Stomach (tissue), 9 donors: ENCODE results near the gene WNT6. TPM values are rescaled to one million over a fixed set of nuclear protein-coding genes. Genes with fewer than 3 reads are reported as not detected.

ENCODE experiments used
- DNase-seq, 2 donors: peaks; one replicate each; pipeline versions ENCODE4 v3.0.0 to v3.0.0-alpha.2; 2013 to 2019
- H3K27ac ChIP-seq, 5 donors: fragments of 200-600 bp in 4 of 5; sonication (generic) in 4 of 5; one replicate each; pipeline ENCODE4 v1.5.1; 2013 to 2019; ENCODE audit warnings: mild to moderate bottlenecking in 1 of 5, moderate library complexity in 1 of 5
- H3K27me3 ChIP-seq, 3 donors: fragments of 200-600 bp; sonication (generic); one replicate each; pipeline ENCODE4 v1.5.1; 2017 to 2019; ENCODE audit warnings: mixed run types in 1 of 3
- H3K36me3 ChIP-seq, 4 donors: fragments of 200-600 bp; sonication (generic); 1 replicate in 3 of 4; 2 replicates in 1 of 4; pipeline ENCODE4 v1.5.1; 2016 to 2019
- H3K4me1 ChIP-seq, 4 donors: fragments of 200-600 bp; sonication (generic); one replicate each; pipeline ENCODE4 v1.5.1; 2016 to 2019
- H3K4me3 ChIP-seq, 4 donors: fragments of 200-600 bp; sonication (generic) in 3 of 4; one replicate each; pipeline ENCODE4 v1.5.1; 2016 to 2019; ENCODE audit warnings: mild to moderate bottlenecking in 1 of 4
- H3K9me3 ChIP-seq, 4 donors: fragments of 200-600 bp; sonication (generic); one replicate each; pipeline ENCODE4 v1.5.1; 2016 to 2019
- CTCF ChIP-seq, 7 experiments: fragments of 450-650 bp in 4 of 7; fragments of 200-600 bp in 3 of 7; sonication (generic) in 3 of 7; IDR thresholded peaks; one replicate each; pipeline ENCODE4 v1.5.1; 2016 to 2019; ENCODE audit warnings: antibody characterized with exemption in 7 of 7, control low read depth in 2 of 7, mild to moderate bottlenecking in 1 of 7
- EP300 ChIP-seq: sonication (generic); formaldehyde crosslinking; IDR thresholded peaks from one replicate; pipeline ENCODE4 v1.6.1; 2017; ENCODE audit warnings: antibody characterized with exemption
- POLR2A ChIP-seq, 4 donors: fragments of 450-650 bp; IDR thresholded peaks; one replicate each; pipeline ENCODE4 v1.6.1; 2016; ENCODE audit warnings: antibody characterized with exemption in 4 of 4, control low read depth in 2 of 4, mild to moderate bottlenecking in 1 of 4, moderate library complexity in 1 of 4
- POLR2AphosphoS5 ChIP-seq, 3 donors: sonication (generic); formaldehyde crosslinking; IDR thresholded peaks; one replicate each; pipeline ENCODE4 v1.6.1; 2016; ENCODE audit warnings: antibody characterized with exemption in 3 of 3
- WGBS, 5 donors: extraction: QIAGEN DNeasy Blood & Tissue Kit in 3 of 5; methylation state at CpG; one replicate each; pipeline versions ENCODE4 v1.1.5 to v1.1.7; 2013 to 2018; 5-methylcytosine and 5-hydroxymethylcytosine counted together
- intact Hi-C: fragments of 100-400 bp; cut with DNase I; formaldehyde crosslinking; loops from one replicate; pipeline ENCODE4 v1.15.1; 2023; ENCODE audit warnings: low total_unique reads
- polyA plus RNA-seq, 3 donors: library from polyadenylated mRNA; stranded (reverse); fragments of 200-250 nt; gene quantifications; one replicate each; pipeline ENCODE4 v1.2.3, GENCODE V29; 2013
- total RNA-seq, 5 donors: library from RNA; depleted of rRNA; stranded (reverse); fragments of >200 nt; gene quantifications; one replicate each; pipeline versions ENCODE4 v1.1.0 to v1.2.3, GENCODE V29; 2014 to 2016
- donor health status: healthy with polysubstance abuse.
- donor health status: Bipolar disorder and iron deficiency.
- donor health status: healthy.

The WNT6 gene
- total and polyA plus RNA-seq, 8 donors, result 0.25 to 3.3 (median 1.8) TPM; not detected in 3

DNA sequence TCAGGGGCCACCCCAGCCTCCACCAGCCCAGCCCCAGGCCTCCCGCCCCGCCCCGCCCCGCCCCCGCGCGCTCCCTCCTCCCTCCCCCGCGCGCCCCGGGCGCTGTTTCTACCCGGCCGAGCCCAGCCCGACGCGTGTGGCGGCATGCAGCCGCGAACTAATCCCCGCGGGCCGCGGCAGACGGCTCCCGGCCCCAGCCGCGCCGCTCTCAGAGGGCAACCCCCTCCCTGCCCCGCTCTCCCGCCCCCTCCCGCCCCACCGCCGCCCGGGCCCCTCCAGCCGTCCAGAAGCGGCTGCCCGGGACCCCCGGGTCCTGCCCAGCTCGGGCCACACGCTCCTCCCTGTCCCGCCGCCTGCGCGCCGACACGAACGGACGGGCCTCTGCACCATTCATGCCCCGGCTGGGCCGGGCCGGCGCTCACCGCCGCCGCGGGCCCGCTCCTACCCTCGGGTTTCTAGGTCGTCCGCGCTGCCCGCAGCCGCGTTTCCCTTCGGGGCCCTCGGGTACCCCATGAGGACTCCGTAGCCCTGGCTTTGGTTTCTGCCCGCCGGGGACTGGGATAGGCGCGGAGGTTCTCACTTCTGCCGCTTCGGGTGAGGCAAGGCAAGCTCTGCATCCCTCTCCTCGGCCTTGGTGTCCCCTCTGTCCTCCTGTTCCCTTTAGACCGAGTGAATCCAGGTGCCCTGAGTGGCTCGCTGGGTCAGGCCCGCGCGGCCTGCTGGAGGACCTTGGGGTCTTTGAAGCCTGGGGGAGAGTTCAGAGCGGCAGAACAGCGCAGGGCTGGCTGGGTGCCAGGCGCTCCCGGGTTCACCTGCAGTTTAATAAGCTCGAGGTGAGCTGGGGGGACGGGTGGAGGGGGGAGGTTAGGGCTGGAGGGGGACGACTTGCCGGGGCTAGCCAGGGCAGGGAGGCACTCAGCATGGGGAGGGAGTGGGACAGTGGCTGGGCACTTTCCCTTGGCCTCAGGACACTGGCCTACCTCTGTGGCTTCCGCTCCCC, 24.2 kb downstream of the WNT6 start:
- H3K9me3 ChIP-seq, result no peaks in the 10 kb centered on the region
- peaks cover 17 to 39% (median 37%) of the 10 kb centered on the region in 4 donors for H3K4me1 ChIP-seq
- intact Hi-C loops, result no loop called here
- peak overlapping the region; percentile 41 to 50 (median 46) for H3K4me3 ChIP-seq
- DNase-seq, result peak in 1 of 2 donors; percentile 65
- 7 to 26% (median 8%) methylated on average over 12 to 87 of the region's 89 CpGs for WGBS, 5 donors
- H3K27ac ChIP-seq, result peak overlapping the region in 3 of 5 donors; percentile 24 to 50 (median 34)
- no peaks in the 10 kb centered on the region for H3K36me3 ChIP-seq
- TF ChIP-seq CTCF (IDR thresholded peaks at IDR 0.05) (no peak), EP300 (no peak)
- peaks cover 11 to 73% (median 43%) of the 10 kb centered on the region in 3 donors for H3K27me3 ChIP-seq

GRCh38 chr2:218884519-218884918, 24.9 kb downstream of the WNT6 start:
- peaks cover 17 to 34% (median 31%) of the 10 kb centered on the region in 4 donors for H3K4me1 ChIP-seq
- H3K36me3 ChIP-seq, result no peaks in the 10 kb centered on the region
- DNase-seq, result no peak
- H3K9me3 ChIP-seq, result no peaks in the 10 kb centered on the region
- WGBS, 5 donors, result 79 to 95% (median 90%) methylated on average over 2 of the region's 2 CpGs
- intact Hi-C loops, result no loop called here
- no peak overlapping the region for H3K4me3 ChIP-seq
- no peak overlapping the region for H3K27ac ChIP-seq
- no peak for TF ChIP-seq CTCF (IDR thresholded peaks at IDR 0.05)
- TF ChIP-seq POLR2AphosphoS5 (IDR thresholded peaks at IDR 0.05), result no peak
- no peak for TF ChIP-seq POLR2A (IDR thresholded peaks at IDR 0.05)
- TF ChIP-seq EP300, result no peak
- H3K27me3 ChIP-seq, result peaks cover 11 to 65% (median 36%) of the 10 kb centered on the region in 3 donors

DNA sequence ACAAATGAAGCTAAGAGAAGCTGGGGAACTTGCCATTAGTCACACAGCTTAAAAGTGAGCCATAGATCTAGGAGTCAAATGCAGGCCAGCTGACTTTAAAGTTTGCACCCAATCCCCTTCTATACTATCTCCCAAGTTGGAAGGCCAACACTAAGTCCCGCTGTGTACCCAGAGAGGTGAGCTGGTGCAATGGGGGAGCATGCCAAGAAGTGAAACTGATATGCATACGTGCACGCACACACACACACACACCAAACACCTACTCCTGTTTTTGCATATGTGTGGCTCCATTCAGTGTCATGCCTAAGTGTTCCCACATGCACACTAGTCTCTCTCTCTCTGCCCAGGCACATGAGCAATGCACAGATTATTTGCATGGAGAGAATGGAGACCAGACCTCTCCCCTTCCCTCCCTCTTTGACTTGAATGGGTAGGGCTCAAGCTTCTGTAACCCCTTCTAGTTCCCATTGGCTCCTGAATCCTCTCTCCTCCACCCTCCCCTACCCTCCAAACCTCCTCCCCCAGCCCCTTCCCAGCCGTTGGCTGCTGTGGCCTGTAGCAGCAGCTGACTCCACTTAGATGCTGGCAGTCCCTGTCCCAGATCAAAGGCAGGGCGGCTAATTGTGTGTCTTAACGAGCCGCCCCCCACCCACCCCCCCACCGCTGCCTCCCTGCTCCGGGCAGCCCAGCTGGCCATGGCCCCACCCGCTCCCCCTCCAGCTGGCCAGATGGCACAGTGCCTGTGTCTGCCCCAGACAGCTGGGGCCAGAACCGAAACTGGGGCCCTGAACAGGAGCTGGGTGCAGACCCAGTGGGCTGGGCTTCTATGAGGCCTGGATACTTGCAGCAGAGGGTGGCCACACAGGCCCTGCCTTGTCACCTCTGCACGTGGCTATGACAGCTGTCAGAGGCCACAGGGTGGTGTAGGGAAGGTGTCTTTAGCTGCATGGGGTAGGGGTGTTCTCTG, 26.7 kb downstream of the WNT6 start:
- TF ChIP-seq POLR2A (IDR thresholded peaks at IDR 0.05) (no peak), CTCF (IDR thresholded peaks at IDR 0.05) (no peak), POLR2AphosphoS5 (IDR thresholded peaks at IDR 0.05) (no peak), EP300 (no peak)
- 53 to 68% (median 64%) methylated on average over 5 to 12 of the region's 12 CpGs for WGBS, 5 donors
- no peaks in the 10 kb centered on the region for H3K9me3 ChIP-seq
- no peaks in the 10 kb centered on the region for H3K36me3 ChIP-seq
- peak in 1 of 2 donors; percentile 50 for DNase-seq
- no peak overlapping the region for H3K4me3 ChIP-seq
- no peak overlapping the region for H3K27ac ChIP-seq
- intact Hi-C loops, result no loop called here
- H3K27me3 ChIP-seq, result peaks cover 0 to 51% (median 18%) of the 10 kb centered on the region in 3 donors
- peaks cover 9 to 18% (median 16%) of the 10 kb centered on the region in 4 donors for H3K4me1 ChIP-seq

- intact Hi-C loops, result no loop called here
- Histone ChIP-seq H3K4me3 (no peak overlapping the region), H3K9me3 (no peaks in the 10 kb centered on the region), H3K27ac (no peak overlapping the region), H3K36me3 (no peaks in the 10 kb centered on the region), H3K27me3 (peaks cover 0 to 51% (median 14%) of the 10 kb centered on the region in 3 donors), H3K4me1 (peaks cover 9 to 18% (median 16%) of the 10 kb centered on the region in 4 donors)
- DNase-seq, result no peak
- TF ChIP-seq POLR2A (IDR thresholded peaks at IDR 0.05) (no peak), POLR2AphosphoS5 (IDR thresholded peaks at IDR 0.05) (no peak), CTCF (IDR thresholded peaks at IDR 0.05) (no peak), EP300 (no peak)
- WGBS, 5 donors, result 80 to 91% (median 85%) methylated on average over 3 of the region's 3 CpGs
These were observed 27.5 kb downstream of the WNT6 start for GRCh38 chr2:218887079-218887478.
